22Rv1 (cell line): Measurements from ENCODE around the gene KYNU.

Source experiments
- ZFX ChIP-seq: fragments of 450-650 bp; IDR thresholded peaks from 2 replicates; pipeline ENCODE4 v1.6.1; 2017; ENCODE audit warnings: antibody characterized with exemption, borderline replicate concordance
- TF ChIP-seq, protein P1 (sequence below): fragments of 450-650 bp; IDR thresholded peaks from 2 replicates; pipeline ENCODE4 v1.5.1; 2017; ENCODE audit warnings: mild to moderate bottlenecking

DNA sequence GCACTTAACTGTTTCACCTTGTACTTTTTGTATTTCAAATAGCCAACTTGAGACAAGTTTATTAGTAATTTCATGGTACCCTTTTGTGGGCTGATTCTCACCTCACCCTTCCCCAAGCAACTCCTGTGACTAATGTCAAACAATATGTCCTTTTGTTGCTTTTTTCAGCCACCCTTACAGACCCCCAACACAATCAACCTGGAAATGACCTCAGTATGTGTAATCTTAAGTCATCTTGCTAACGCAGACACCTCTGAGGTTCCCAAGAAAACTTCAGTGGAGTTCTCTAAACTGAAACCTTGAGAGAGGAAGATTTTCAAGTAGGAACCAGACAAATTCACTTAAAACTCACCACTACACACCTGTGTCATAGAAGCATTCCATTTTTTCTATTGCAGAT, 69.5 kb downstream of the KYNU start:
- TF ChIP-seq, protein P1, sequence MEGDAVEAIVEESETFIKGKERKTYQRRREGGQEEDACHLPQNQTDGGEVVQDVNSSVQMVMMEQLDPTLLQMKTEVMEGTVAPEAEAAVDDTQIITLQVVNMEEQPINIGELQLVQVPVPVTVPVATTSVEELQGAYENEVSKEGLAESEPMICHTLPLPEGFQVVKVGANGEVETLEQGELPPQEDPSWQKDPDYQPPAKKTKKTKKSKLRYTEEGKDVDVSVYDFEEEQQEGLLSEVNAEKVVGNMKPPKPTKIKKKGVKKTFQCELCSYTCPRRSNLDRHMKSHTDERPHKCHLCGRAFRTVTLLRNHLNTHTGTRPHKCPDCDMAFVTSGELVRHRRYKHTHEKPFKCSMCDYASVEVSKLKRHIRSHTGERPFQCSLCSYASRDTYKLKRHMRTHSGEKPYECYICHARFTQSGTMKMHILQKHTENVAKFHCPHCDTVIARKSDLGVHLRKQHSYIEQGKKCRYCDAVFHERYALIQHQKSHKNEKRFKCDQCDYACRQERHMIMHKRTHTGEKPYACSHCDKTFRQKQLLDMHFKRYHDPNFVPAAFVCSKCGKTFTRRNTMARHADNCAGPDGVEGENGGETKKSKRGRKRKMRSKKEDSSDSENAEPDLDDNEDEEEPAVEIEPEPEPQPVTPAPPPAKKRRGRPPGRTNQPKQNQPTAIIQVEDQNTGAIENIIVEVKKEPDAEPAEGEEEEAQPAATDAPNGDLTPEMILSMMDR = no peak
- no peak for TF ChIP-seq ZFX
